K562 (cell line): Measurements from ENCODE around the gene ZNF174. TPM values are rescaled to one million over a fixed set of nuclear protein-coding genes. Genes with fewer than 3 reads are reported as not detected.

Experiments used
- JUND ChIP-seq, 2 experiments: IDR thresholded peaks; 2 replicates in 1 of 2; 3 replicates in 1 of 2; pipeline ENCODE4 v1.6.1; 2011; ENCODE audit warnings: borderline replicate concordance in 2 of 2, low read depth in 2 of 2, low read length in 2 of 2, improper control_type of control experiment in 1 of 2, missing biosample characterization in 1 of 2, missing genetic modification characterization in 1 of 2, missing genetic modification reagents in 1 of 2
- POLR2G ChIP-seq: fragments of 200-400 bp; formaldehyde crosslinking; IDR thresholded peaks from 2 replicates; pipeline ENCODE4 v1.6.1; 2017; ENCODE audit warnings: low read depth, mild to moderate bottlenecking, antibody characterized with exemption, low read length, moderate library complexity
- RAD51 ChIP-seq: fragments of 450-650 bp; IDR thresholded peaks from 2 replicates; pipeline ENCODE4 v1.7.1; 2016; ENCODE audit warnings: low read depth, mild to moderate bottlenecking, borderline replicate concordance
- ZC3H11A ChIP-seq: IDR thresholded peaks from 2 replicates; pipeline ENCODE4 v1.6.1; 2012; ENCODE audit warnings: low read depth, low read length, improper control_type of control experiment
- ZFP36 ChIP-seq: fragments of 150-350 bp; IDR thresholded peaks from 2 replicates; pipeline ENCODE4 v1.6.1; 2018; ENCODE audit warnings: low read length, low read depth; ENCODE audit not compliant: partially characterized antibody
- polyA plus RNA-seq, 8 experiments: library from polyadenylated mRNA; depleted of rRNA in 4 of 8; stranded (reverse) in 5 of 8; unstranded in 3 of 8; fragments of >200 nt; fragmentation: Nextera tagmentation in 2 of 8; fragmentation: Illumina TruSeq in 1 of 8; extraction: Ambion mirVana in 2 of 8; extraction: Trizol in 1 of 8; gene quantifications; 2 replicates each; pipeline versions ENCODE4 v1.2.1 to v1.2.3, GENCODE V29; 2011 to 2014; ENCODE audit warnings: inconsistent platforms in 1 of 8, missing spikeins in 1 of 8
- total RNA-seq, 7 experiments: library from RNA; depleted of rRNA in 6 of 7; stranded (reverse); fragments of >200 nt in 6 of 7; fragmentation: Illumina TruSeq in 2 of 7; extraction: Trizol in 2 of 7; gene quantifications; 2 replicates each; pipeline versions ENCODE4 v1.2.1 to v1.2.3, GENCODE V29; 2011 to 2021; ENCODE audit warnings: low replicate concordance in 1 of 7
- TF ChIP-seq, protein P1 (sequence below), 2 experiments: fragments of 450-650 bp in 1 of 2; sonication (generic) in 1 of 2; formaldehyde crosslinking in 1 of 2; IDR thresholded peaks; 2 replicates each; pipeline versions ENCODE4 v1.7.1 to v1.9.0; 2016 to 2022; ENCODE audit warnings: inconsistent platforms in 1 of 2, mild to moderate bottlenecking in 1 of 2, missing genetic modification reagents in 1 of 2

Gene ZNF174
- total and polyA plus RNA-seq, 9 of the 15 experiments (the other 6 are each of a cell fraction or from before 2014, with no cell fraction given): 5.1 to 19.1 (median 12.5) TPM

- TF ChIP-seq ZC3H11A (0 out of 2 replicates have a peak, but pooled peaks have one; percentile 1), POLR2G (peak; percentile 92), JUND (IDR thresholded peaks at IDR 0.05; ENCODE audit: borderline replicate concordance, low read depth, low read length) (peak; percentile 70), JUND (tag; IDR thresholded peaks at IDR 0.05; ENCODE audit: borderline replicate concordance, low read depth, low read length) (no peak), ZFP36 (peak; percentile 28), RAD51 (no peak)
- TF ChIP-seq, protein P1, sequence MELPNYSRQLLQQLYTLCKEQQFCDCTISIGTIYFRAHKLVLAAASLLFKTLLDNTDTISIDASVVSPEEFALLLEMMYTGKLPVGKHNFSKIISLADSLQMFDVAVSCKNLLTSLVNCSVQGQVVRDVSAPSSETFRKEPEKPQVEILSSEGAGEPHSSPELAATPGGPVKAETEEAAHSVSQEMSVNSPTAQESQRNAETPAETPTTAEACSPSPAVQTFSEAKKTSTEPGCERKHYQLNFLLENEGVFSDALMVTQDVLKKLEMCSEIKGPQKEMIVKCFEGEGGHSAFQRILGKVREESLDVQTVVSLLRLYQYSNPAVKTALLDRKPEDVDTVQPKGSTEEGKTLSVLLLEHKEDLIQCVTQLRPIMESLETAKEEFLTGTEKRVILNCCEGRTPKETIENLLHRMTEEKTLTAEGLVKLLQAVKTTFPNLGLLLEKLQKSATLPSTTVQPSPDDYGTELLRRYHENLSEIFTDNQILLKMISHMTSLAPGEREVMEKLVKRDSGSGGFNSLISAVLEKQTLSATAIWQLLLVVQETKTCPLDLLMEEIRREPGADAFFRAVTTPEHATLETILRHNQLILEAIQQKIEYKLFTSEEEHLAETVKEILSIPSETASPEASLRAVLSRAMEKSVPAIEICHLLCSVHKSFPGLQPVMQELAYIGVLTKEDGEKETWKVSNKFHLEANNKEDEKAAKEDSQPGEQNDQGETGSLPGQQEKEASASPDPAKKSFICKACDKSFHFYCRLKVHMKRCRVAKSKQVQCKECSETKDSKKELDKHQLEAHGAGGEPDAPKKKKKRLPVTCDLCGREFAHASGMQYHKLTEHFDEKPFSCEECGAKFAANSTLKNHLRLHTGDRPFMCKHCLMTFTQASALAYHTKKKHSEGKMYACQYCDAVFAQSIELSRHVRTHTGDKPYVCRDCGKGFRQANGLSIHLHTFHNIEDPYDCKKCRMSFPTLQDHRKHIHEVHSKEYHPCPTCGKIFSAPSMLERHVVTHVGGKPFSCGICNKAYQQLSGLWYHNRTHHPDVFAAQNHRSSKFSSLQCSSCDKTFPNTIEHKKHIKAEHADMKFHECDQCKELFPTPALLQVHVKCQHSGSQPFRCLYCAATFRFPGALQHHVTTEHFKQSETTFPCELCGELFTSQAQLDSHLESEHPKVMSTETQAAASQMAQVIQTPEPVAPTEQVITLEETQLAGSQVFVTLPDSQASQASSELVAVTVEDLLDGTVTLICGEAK (IDR thresholded peaks at IDR 0.05): peak; percentile 87
- TF ChIP-seq, protein P1 (CRISPR knock-in tag; IDR thresholded peaks at IDR 0.05): no peak
Measured at GRCh38 chr16:3400779-3401688, at the start of gene ZNF174, which contains the start of gene ZSCAN32 (continued).
